ENCODE data around the gene CKS1B. TPM values are rescaled to one million over a fixed set of nuclear protein-coding genes. Genes with fewer than 3 reads are reported as not detected.

CKS1B gene
- total RNA-seq, 2 experiments from 2014 or later: 204 to 230 TPM

GRCh38 chr1:155026154-155026553 is 51.7 kb downstream of the CKS1B start:
- Histone ChIP-seq H4K20me1 (ENCODE audit: insufficient read depth, low read length) (no peaks in the 10 kb centered on the region), H3K9me2 (ENCODE audit: insufficient read depth, low read length) (no peaks in the 10 kb centered on the region), H3K79me2 (ENCODE audit: insufficient read depth, low read depth, low read length) (no peaks in the 10 kb centered on the region), H3K36me3 (ENCODE audit: insufficient read depth, low read length) (no peaks in the 10 kb centered on the region), H3K9me3 (ENCODE audit: low read length) (no peaks in the 10 kb centered on the region), H3K4me1 (ENCODE audit: insufficient read depth, low read length, poor library complexity, severe bottlenecking) (no peaks in the 10 kb centered on the region), H3K4me3 (ENCODE audit: low read depth, low read length, poor library complexity, severe bottlenecking) (no peak overlapping the region), H3K27ac (ENCODE audit: low read depth, low read length, poor library complexity, severe bottlenecking) (no peak overlapping the region), H3K4me2 (ENCODE audit: low read length) (no peak overlapping the region), H2AFZ (ENCODE audit: low read length) (no peak overlapping the region)
- TF ChIP-seq EZH2phosphoT487 (IDR thresholded peaks at IDR 0.05; ENCODE audit: borderline replicate concordance, low read depth, low read length) (no peak), CTCF (conservative IDR thresholded peaks at IDR 0.05; ENCODE audit: low read length) (no peak)
- intact Hi-C loops (cut with micrococcal nuclease; ENCODE audit: unreplicated experiment): no loop called here
- POLR2A ChIA-PET: interaction anchor here (0.9 kb wide), 1 partner anchor 22 kb away, joined by 4 read pairs; no protein-coding TSS in a partner anchor
- no TSS peak for BruUV-seq (replicated peaks)
- CTCF ChIA-PET (ENCODE audit: unreplicated experiment): no interaction called here
- DNase-seq (ENCODE audit: low spot score): no peak

GRCh38 chr1:155026588-155026987 is 52.1 kb downstream of the CKS1B start:
- no peaks in the 10 kb centered on the region for H3K79me2 ChIP-seq (ENCODE audit: insufficient read depth, low read depth, low read length)
- intact Hi-C loops (cut with micrococcal nuclease; ENCODE audit: unreplicated experiment): no loop called here
- H3K4me1 ChIP-seq (ENCODE audit: insufficient read depth, low read length, poor library complexity, severe bottlenecking): no peaks in the 10 kb centered on the region
- no TSS peak for BruUV-seq (replicated peaks)
- H3K4me3 ChIP-seq (ENCODE audit: low read depth, low read length, poor library complexity, severe bottlenecking): no peak overlapping the region
- no peak overlapping the region for H2AFZ ChIP-seq (ENCODE audit: low read length)
- no peak overlapping the region for H3K4me2 ChIP-seq (ENCODE audit: low read length)
- H3K9me3 ChIP-seq (ENCODE audit: low read length): no peaks in the 10 kb centered on the region
- CTCF ChIA-PET (ENCODE audit: unreplicated experiment): no interaction called here
- TF ChIP-seq CTCF (conservative IDR thresholded peaks at IDR 0.05; ENCODE audit: low read length): no peak
- TF ChIP-seq EZH2phosphoT487 (IDR thresholded peaks at IDR 0.05; ENCODE audit: borderline replicate concordance, low read depth, low read length): no peak
- H3K9me2 ChIP-seq (ENCODE audit: insufficient read depth, low read length): no peaks in the 10 kb centered on the region
- H3K36me3 ChIP-seq (ENCODE audit: insufficient read depth, low read length): no peaks in the 10 kb centered on the region
- H3K27ac ChIP-seq (ENCODE audit: low read depth, low read length, poor library complexity, severe bottlenecking): no peak overlapping the region
- no peak for DNase-seq (ENCODE audit: low spot score)
- POLR2A ChIA-PET: no interaction called here
- H4K20me1 ChIP-seq (ENCODE audit: insufficient read depth, low read length): no peaks in the 10 kb centered on the region

Small RNAs within 50 kb of the gene (microRNA-seq; reads per million reads assigned to microRNA genes)
- not detected for gene MIR4258 (ENCODE audit: borderline replicate concordance)

Small RNAs within 50 kb of the gene (small RNA-seq; reads per million reads assigned to genes)
- gene MIR4258 (not detected), gene RF00017 (not detected)

Other genes with a start within 250 kb of the CKS1B start
- 11.4 and 14.8 TPM in 2 replicates for gene KCNN3, start 104.4 kb upstream of the CKS1B start, total RNA-seq (2014; rRNA removed; shearing (Covaris generic))
- 44.5 and 50.8 TPM in 2 replicates for gene KCNN3, start 104.4 kb upstream of the CKS1B start, total RNA-seq (2022)
- gene PMVK, start 38.0 kb upstream of the CKS1B start, total RNA-seq (2014; rRNA removed; shearing (Covaris generic)): 16.3 and 19.1 TPM in 2 replicates
- 45.9 and 54.0 TPM in 2 replicates for gene PMVK, start 38.0 kb upstream of the CKS1B start, total RNA-seq (2022)
- 23.8 and 26.6 TPM in 2 replicates for gene PBXIP1, start 18.6 kb upstream of the CKS1B start, total RNA-seq (2014; rRNA removed; shearing (Covaris generic))
- 37.7 and 39.8 TPM in 2 replicates for gene PBXIP1, start 18.6 kb upstream of the CKS1B start, total RNA-seq (2022)
- gene PYGO2, start 12.9 kb upstream of the CKS1B start, total RNA-seq (2014; rRNA removed; shearing (Covaris generic)): 36.5 and 44.3 TPM in 2 replicates
- 47.3 and 53.1 TPM in 2 replicates for gene PYGO2, start 12.9 kb upstream of the CKS1B start, total RNA-seq (2022)
- 31.4 and 37.6 TPM in 2 replicates for gene SHC1, start 3.9 kb upstream of the CKS1B start, total RNA-seq (2014; rRNA removed; shearing (Covaris generic))
- 77.4 and 84.0 TPM in 2 replicates for gene SHC1, start 3.9 kb upstream of the CKS1B start, total RNA-seq (2022)
- gene FLAD1, start 8.7 kb downstream of the CKS1B start, total RNA-seq (2014; rRNA removed; shearing (Covaris generic)): 52.7 and 55.7 TPM in 2 replicates
- gene FLAD1, start 8.7 kb downstream of the CKS1B start, total RNA-seq (2022): 57.0 and 57.9 TPM in 2 replicates
- 0.95 and 2.3 TPM in 2 replicates for gene LENEP, start 18.9 kb downstream of the CKS1B start, total RNA-seq (2014; rRNA removed; shearing (Covaris generic))
- gene LENEP, start 18.9 kb downstream of the CKS1B start, total RNA-seq (2022): 0.78 and 1.5 TPM in 2 replicates
- gene ZBTB7B, start 28.1 kb downstream of the CKS1B start, total RNA-seq (2014; rRNA removed; shearing (Covaris generic)): 14.2 and 16.3 TPM in 2 replicates
- 22.2 and 23.2 TPM in 2 replicates for gene ZBTB7B, start 28.1 kb downstream of the CKS1B start, total RNA-seq (2022)
- 0.85 and 1.7 TPM in 2 replicates for gene DCST2, start 59.1 kb downstream of the CKS1B start, total RNA-seq (2014; rRNA removed; shearing (Covaris generic))
- gene DCST2, start 59.1 kb downstream of the CKS1B start, total RNA-seq (2022): 2.0 and 3.9 TPM in 2 replicates
- not detected in 2 replicates for gene DCST1, start 59.1 kb downstream of the CKS1B start, total RNA-seq (2014; rRNA removed; shearing (Covaris generic))
- not detected in 2 replicates for gene DCST1, start 59.1 kb downstream of the CKS1B start, total RNA-seq (2022)
- gene ADAM15, start 76.6 kb downstream of the CKS1B start, total RNA-seq (2014; rRNA removed; shearing (Covaris generic)): 14.2 and 19.7 TPM in 2 replicates
- gene ADAM15, start 76.6 kb downstream of the CKS1B start, total RNA-seq (2022): 50.4 and 56.1 TPM in 2 replicates
- 10.5 and 11.5 TPM in 2 replicates for gene EFNA4, start 89.1 kb downstream of the CKS1B start, total RNA-seq (2014; rRNA removed; shearing (Covaris generic))
- 9.0 and 10.1 TPM in 2 replicates for gene EFNA4, start 89.1 kb downstream of the CKS1B start, total RNA-seq (2022)
- 5.7 and 6.7 TPM in 2 replicates for gene EFNA3, start 104.2 kb downstream of the CKS1B start, total RNA-seq (2014; rRNA removed; shearing (Covaris generic))
- gene EFNA3, start 104.2 kb downstream of the CKS1B start, total RNA-seq (2022): 4.8 and 10.8 TPM in 2 replicates
- gene EFNA1, start 153.2 kb downstream of the CKS1B start, total RNA-seq (2014; rRNA removed; shearing (Covaris generic)): not detected in 2 replicates
- gene EFNA1, start 153.2 kb downstream of the CKS1B start, total RNA-seq (2022): not detected in 2 replicates
- gene SLC50A1, start 161.2 kb downstream of the CKS1B start, total RNA-seq (2014; rRNA removed; shearing (Covaris generic)): 11.6 and 12.3 TPM in 2 replicates
- 46.1 and 48.0 TPM in 2 replicates for gene SLC50A1, start 161.2 kb downstream of the CKS1B start, total RNA-seq (2022)
- 32.5 and 41.8 TPM in 2 replicates for gene DPM3, start 165.8 kb downstream of the CKS1B start, total RNA-seq (2014; rRNA removed; shearing (Covaris generic))
- gene DPM3, start 165.8 kb downstream of the CKS1B start, total RNA-seq (2022): 56.2 and 65.9 TPM in 2 replicates
- 80.5 and 128 TPM in 2 replicates for gene KRTCAP2, start 198.6 kb downstream of the CKS1B start, total RNA-seq (2014; rRNA removed; shearing (Covaris generic))
- gene KRTCAP2, start 198.6 kb downstream of the CKS1B start, total RNA-seq (2022): 141 and 166 TPM in 2 replicates
- gene TRIM46, start 199.2 kb downstream of the CKS1B start, total RNA-seq (2014; rRNA removed; shearing (Covaris generic)): 1.3 and 3.1 TPM in 2 replicates
- 3.9 and 4.5 TPM in 2 replicates for gene TRIM46, start 199.2 kb downstream of the CKS1B start, total RNA-seq (2022)
- gene THBS3, start 233.2 kb downstream of the CKS1B start, total RNA-seq (2014; rRNA removed; shearing (Covaris generic)): 6.9 and 11.1 TPM in 2 replicates
- gene THBS3, start 233.2 kb downstream of the CKS1B start, total RNA-seq (2022): 28.7 and 37.1 TPM in 2 replicates
- 67.6 and 70.2 TPM in 2 replicates for gene MTX1, start 234.0 kb downstream of the CKS1B start, total RNA-seq (2014; rRNA removed; shearing (Covaris generic))
- gene MTX1, start 234.0 kb downstream of the CKS1B start, total RNA-seq (2022): 43.9 and 45.7 TPM in 2 replicates

Measured in OCI-LY7 (cell line).